Neural progenitor cell (in vitro differentiated cells): Measurements from ENCODE around the gene ANKRD34A. TPM values are rescaled to one million over a fixed set of nuclear protein-coding genes. Genes with fewer than 3 reads are reported as not detected.

Experiments
- DNase-seq: peaks from one replicate; pipeline ENCODE4 v3.0.0-alpha.2; 2016; ENCODE audit warnings: low spot score
- H2AFZ ChIP-seq: fragments of 200-600 bp; sonication (generic); replicated peaks from 2 replicates; pipeline ENCODE4 v1.6.1; 2016; ENCODE audit warnings: antibody characterized with exemption
- H3F3A ChIP-seq: fragments of 200-600 bp; sonication (generic); 2 replicates; pipeline ENCODE4 v1.6.1; 2016; ENCODE audit warnings: antibody characterized with exemption, low read depth
- H3K27ac ChIP-seq: fragments of 200-600 bp; sonication (generic); 2 replicates; pipeline ENCODE4 v1.5.1; 2016; ENCODE audit warnings: mild to moderate bottlenecking
- H3K27me3 ChIP-seq: fragments of 200-600 bp; sonication (generic); 2 replicates; pipeline ENCODE4 v1.6.1; 2016; ENCODE audit warnings: mild to moderate bottlenecking, moderate library complexity
- H3K36me3 ChIP-seq: fragments of 200-600 bp; sonication (generic); 2 replicates; pipeline ENCODE4 v1.5.1; 2016
- H3K4me1 ChIP-seq: fragments of 200-600 bp; sonication (generic); 2 replicates; pipeline ENCODE4 v1.6.1; 2016; ENCODE audit warnings: mixed run types
- H3K4me2 ChIP-seq: fragments of 200-600 bp; sonication (generic); 2 replicates; pipeline ENCODE4 v1.6.1; 2016
- H3K4me3 ChIP-seq: fragments of 200-600 bp; sonication (generic); 2 replicates; pipeline ENCODE4 v1.5.1; 2016
- H3K79me2 ChIP-seq: fragments of 200-600 bp; sonication (generic); 2 replicates; pipeline ENCODE4 v1.6.1; 2016; ENCODE audit warnings: low read depth
- H3K9ac ChIP-seq: fragments of 200-600 bp; sonication (generic); 2 replicates; pipeline ENCODE4 v1.6.1; 2016
- H3K9me3 ChIP-seq: fragments of 200-600 bp; sonication (generic); 2 replicates; pipeline ENCODE4 v1.5.1; 2016; ENCODE audit warnings: low read depth
- H4K20me1 ChIP-seq: fragments of 200-600 bp; sonication (generic); 2 replicates; pipeline ENCODE4 v1.6.1; 2016; ENCODE audit warnings: low read depth
- H3K27ac Mint-ChIP-seq: 3 replicates; pipeline ENCODE4 v1.8.0; 2021; ENCODE audit warnings: mixed read lengths
- H3K27me3 Mint-ChIP-seq: 2 replicates; pipeline ENCODE4 v1.8.0; 2022; ENCODE audit warnings: low read depth, mild to moderate bottlenecking, inconsistent platforms, moderate library complexity, mixed read lengths; ENCODE audit not compliant: insufficient read depth
- H3K36me3 Mint-ChIP-seq: 3 replicates; pipeline ENCODE4 v1.8.0; 2021; ENCODE audit warnings: mixed read lengths
- H3K4me1 Mint-ChIP-seq: 3 replicates; pipeline ENCODE4 v1.8.0; 2021; ENCODE audit warnings: mixed read lengths
- H3K4me3 Mint-ChIP-seq: 3 replicates; pipeline ENCODE4 v1.8.0; 2021; ENCODE audit warnings: mild to moderate bottlenecking, moderate library complexity, mixed read lengths
- H3K9me3 Mint-ChIP-seq: 3 replicates; pipeline ENCODE4 v1.8.0; 2020; ENCODE audit warnings: mixed read lengths
- EZH2 ChIP-seq: fragments of 200-600 bp; sonication (generic); IDR thresholded peaks from 2 replicates; pipeline ENCODE4 v1.6.1; 2017; ENCODE audit warnings: antibody characterized with exemption, mild to moderate bottlenecking, moderate library complexity
- EZH2phosphoT487 ChIP-seq: fragments of 200-600 bp; sonication (generic); IDR thresholded peaks from 2 replicates; pipeline ENCODE4 v1.6.1; 2017; ENCODE audit warnings: antibody characterized with exemption
- total RNA-seq: library from RNA; depleted of rRNA; stranded (reverse); fragments of >200 nt; gene quantifications from 2 replicates; pipeline ENCODE4 v1.2.3, GENCODE V29; 2015; ENCODE audit warnings: low replicate concordance
- TF ChIP-seq, protein P1 (sequence below): fragments of 200-600 bp; sonication (generic); IDR thresholded peaks from 2 replicates; pipeline ENCODE4 v1.5.1; 2017; ENCODE audit warnings: antibody characterized with exemption, mild to moderate bottlenecking

Gene ANKRD34A
- total RNA-seq, 1 donor from 2014 or later: 0.06 TPM

DNA sequence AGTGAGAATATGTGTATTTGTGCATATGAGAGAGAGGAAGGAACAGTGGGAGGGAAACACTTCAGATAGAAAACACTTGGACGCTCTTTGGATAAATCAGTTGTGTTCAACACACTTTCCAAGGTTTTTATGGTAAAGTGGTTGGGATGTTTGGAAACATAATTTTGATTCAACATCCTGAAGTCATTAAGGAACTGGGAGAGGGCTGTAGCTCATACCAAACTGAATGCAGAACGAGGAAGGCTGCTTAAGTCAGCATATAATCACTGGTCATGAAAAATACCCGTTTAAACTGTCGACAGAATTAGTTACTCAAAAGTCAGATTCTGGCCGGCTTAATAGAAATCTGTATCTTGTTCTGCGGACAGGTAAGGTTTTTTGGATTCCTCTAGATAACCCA is 21.5 kb downstream of the ANKRD34A start:
- TF ChIP-seq EZH2: no peak
- TF ChIP-seq EZH2phosphoT487: no peak
- TF ChIP-seq, protein P1, sequence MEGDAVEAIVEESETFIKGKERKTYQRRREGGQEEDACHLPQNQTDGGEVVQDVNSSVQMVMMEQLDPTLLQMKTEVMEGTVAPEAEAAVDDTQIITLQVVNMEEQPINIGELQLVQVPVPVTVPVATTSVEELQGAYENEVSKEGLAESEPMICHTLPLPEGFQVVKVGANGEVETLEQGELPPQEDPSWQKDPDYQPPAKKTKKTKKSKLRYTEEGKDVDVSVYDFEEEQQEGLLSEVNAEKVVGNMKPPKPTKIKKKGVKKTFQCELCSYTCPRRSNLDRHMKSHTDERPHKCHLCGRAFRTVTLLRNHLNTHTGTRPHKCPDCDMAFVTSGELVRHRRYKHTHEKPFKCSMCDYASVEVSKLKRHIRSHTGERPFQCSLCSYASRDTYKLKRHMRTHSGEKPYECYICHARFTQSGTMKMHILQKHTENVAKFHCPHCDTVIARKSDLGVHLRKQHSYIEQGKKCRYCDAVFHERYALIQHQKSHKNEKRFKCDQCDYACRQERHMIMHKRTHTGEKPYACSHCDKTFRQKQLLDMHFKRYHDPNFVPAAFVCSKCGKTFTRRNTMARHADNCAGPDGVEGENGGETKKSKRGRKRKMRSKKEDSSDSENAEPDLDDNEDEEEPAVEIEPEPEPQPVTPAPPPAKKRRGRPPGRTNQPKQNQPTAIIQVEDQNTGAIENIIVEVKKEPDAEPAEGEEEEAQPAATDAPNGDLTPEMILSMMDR: no peak
- peak overlapping the region; percentile 12 for H3K27ac Mint-ChIP-seq
- H3K4me3 Mint-ChIP-seq: no peak overlapping the region

GRCh38 chr1:145942405-145942804 is 22.0 kb downstream of the ANKRD34A start:
- Histone ChIP-seq H3K27me3 (no peaks in the 10 kb centered on the region), H4K20me1 (no peaks in the 10 kb centered on the region), H3K36me3 (no peaks in the 10 kb centered on the region), H3K79me2 (no peaks in the 10 kb centered on the region), H3K4me3 (no peak overlapping the region), H3K9ac (no peak overlapping the region), H3K4me2 (no peak overlapping the region), H3K4me1 (no peaks in the 10 kb centered on the region), H3K9me3 (no peaks in the 10 kb centered on the region), H3K27ac (no peak overlapping the region), H2AFZ (no peak overlapping the region), H3F3A (no peaks in the 10 kb centered on the region)
- Mint-ChIP-seq H3K9me3 (no peaks in the 10 kb centered on the region), H3K27me3 (no peaks in the 10 kb centered on the region), H3K27ac (peak overlapping the region; percentile 12), H3K4me3 (no peak overlapping the region), H3K36me3 (peaks cover 17% of the 10 kb centered on the region), H3K4me1 (no peaks in the 10 kb centered on the region)
- DNase-seq: no peak
- no peak for TF ChIP-seq EZH2
- TF ChIP-seq, protein P1: no peak
- TF ChIP-seq EZH2phosphoT487: no peak

More for the DNA sequence above, 21.5 kb downstream of the ANKRD34A start:
- Histone ChIP-seq H4K20me1 (no peaks in the 10 kb centered on the region), H3F3A (no peaks in the 10 kb centered on the region), H3K27me3 (no peaks in the 10 kb centered on the region), H3K9ac (no peak overlapping the region), H3K9me3 (no peaks in the 10 kb centered on the region), H3K79me2 (no peaks in the 10 kb centered on the region), H3K36me3 (no peaks in the 10 kb centered on the region), H3K4me2 (no peak overlapping the region), H3K4me3 (no peak overlapping the region), H3K27ac (no peak overlapping the region), H2AFZ (no peak overlapping the region), H3K4me1 (no peaks in the 10 kb centered on the region)
- DNase-seq: no peak
- Mint-ChIP-seq H3K4me1 (no peaks in the 10 kb centered on the region), H3K9me3 (no peaks in the 10 kb centered on the region), H3K27me3 (no peaks in the 10 kb centered on the region), H3K36me3 (peaks cover 19% of the 10 kb centered on the region)

DNA sequence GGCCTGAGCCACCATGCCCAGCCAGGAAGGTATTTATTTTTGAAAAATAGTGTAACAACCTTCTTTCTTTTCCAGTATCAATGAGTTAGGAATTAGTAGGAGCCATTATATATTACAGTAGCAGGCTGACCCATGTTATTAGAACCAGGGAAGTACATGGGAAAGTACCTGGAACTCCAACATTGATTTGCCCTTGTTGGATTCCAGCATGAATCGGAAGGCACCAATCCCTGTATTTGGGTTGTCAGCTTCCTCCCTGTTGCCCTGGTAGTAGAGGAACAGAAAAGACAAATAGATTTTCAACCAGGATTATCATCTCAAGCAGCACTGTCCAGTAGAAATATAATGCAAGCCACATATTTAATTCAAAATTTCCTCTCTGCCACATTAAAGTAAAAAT is 26.9 kb downstream of the ANKRD34A start:
- Histone ChIP-seq H2AFZ (no peak overlapping the region), H4K20me1 (no peaks in the 10 kb centered on the region), H3K79me2 (no peaks in the 10 kb centered on the region), H3K27me3 (no peaks in the 10 kb centered on the region), H3K4me3 (no peak overlapping the region), H3K36me3 (no peaks in the 10 kb centered on the region), H3K27ac (no peak overlapping the region), H3K9me3 (no peaks in the 10 kb centered on the region), H3K9ac (no peak overlapping the region), H3K4me1 (peaks cover 9% of the 10 kb centered on the region), H3F3A (peaks cover 11% of the 10 kb centered on the region), H3K4me2 (no peak overlapping the region)
- Mint-ChIP-seq H3K4me1 (peaks cover 7% of the 10 kb centered on the region), H3K4me3 (no peak overlapping the region), H3K36me3 (peaks cover 7% of the 10 kb centered on the region), H3K27me3 (no peaks in the 10 kb centered on the region), H3K27ac (no peak overlapping the region), H3K9me3 (no peaks in the 10 kb centered on the region)
- TF ChIP-seq EZH2phosphoT487 (no peak), EZH2 (no peak)
- TF ChIP-seq, protein P1: no peak
- no peak for DNase-seq
